CD4-positive, alpha-beta T cell treated with Interleukin-17A for 1 hour (primary cell): ENCODE results near the gene INSYN2A.

Source experiments
- DNase-seq: peaks from one replicate; pipeline ENCODE4 v3.0.0-alpha.2; 2020

INSYN2A gene

GRCh38 chr10:127151541-127151940 is 44.9 kb downstream of the INSYN2A start:
- DNase-seq = no peak

- no peak for DNase-seq
These were observed 46.3 kb downstream of the INSYN2A start for GRCh38 chr10:127150136-127150535.

GRCh38 chr10:127149501-127150081 is 46.8 kb downstream of the INSYN2A start:
- no peak for DNase-seq

GRCh38 chr10:127148933-127149220 is 47.5 kb downstream of the INSYN2A start:
- no peak for DNase-seq

- no peak for DNase-seq
These were observed 48.1 kb downstream of the INSYN2A start for GRCh38 chr10:127148066-127148932.

GRCh38 chr10:127146661-127147060 is 49.7 kb downstream of the INSYN2A start:
- DNase-seq = no peak
